Uterus (tissue), 2 donors: Measurements from ENCODE around the gene MORN3.

ENCODE experiments used
- POLR2A ChIP-seq, 2 donors: fragments of 450-650 bp; IDR thresholded peaks; one replicate each; pipeline ENCODE4 v1.6.1; 2016; ENCODE audit warnings: antibody characterized with exemption in 2 of 2, mild to moderate bottlenecking in 1 of 2, moderate library complexity in 1 of 2
- TF ChIP-seq, protein P1 (sequence below), 4 experiments: fragments of 200-600 bp in 2 of 4; fragments of 450-650 bp in 2 of 4; sonication (generic) in 2 of 4; IDR thresholded peaks; one replicate each; pipeline ENCODE4 v1.5.1; 2016 to 2019; ENCODE audit warnings: antibody characterized with exemption in 4 of 4, mild to moderate bottlenecking in 2 of 4, moderate library complexity in 1 of 4

DNA sequence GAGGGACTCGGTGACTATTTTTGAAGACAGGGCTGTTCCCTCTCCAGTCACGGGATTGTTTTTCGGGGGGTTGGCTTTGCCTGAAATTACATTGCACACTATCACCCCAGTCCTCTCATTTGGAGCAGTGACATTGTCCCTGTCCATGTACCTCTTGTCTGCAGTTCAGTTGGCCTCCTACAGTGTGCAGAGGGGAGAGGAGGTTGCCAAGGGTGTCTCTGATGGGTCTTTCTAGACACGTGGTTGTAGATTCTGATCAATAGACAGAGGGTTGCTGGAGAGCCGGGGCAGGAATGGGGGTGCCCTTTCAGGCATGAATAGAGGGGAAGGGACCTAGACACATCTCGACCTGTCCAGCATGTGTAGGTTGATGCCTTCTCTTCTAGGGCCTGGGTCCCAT, 44.3 kb upstream of the MORN3 start:
- TF ChIP-seq POLR2A (IDR thresholded peaks at IDR 0.05), result no peak
- TF ChIP-seq, protein P1, sequence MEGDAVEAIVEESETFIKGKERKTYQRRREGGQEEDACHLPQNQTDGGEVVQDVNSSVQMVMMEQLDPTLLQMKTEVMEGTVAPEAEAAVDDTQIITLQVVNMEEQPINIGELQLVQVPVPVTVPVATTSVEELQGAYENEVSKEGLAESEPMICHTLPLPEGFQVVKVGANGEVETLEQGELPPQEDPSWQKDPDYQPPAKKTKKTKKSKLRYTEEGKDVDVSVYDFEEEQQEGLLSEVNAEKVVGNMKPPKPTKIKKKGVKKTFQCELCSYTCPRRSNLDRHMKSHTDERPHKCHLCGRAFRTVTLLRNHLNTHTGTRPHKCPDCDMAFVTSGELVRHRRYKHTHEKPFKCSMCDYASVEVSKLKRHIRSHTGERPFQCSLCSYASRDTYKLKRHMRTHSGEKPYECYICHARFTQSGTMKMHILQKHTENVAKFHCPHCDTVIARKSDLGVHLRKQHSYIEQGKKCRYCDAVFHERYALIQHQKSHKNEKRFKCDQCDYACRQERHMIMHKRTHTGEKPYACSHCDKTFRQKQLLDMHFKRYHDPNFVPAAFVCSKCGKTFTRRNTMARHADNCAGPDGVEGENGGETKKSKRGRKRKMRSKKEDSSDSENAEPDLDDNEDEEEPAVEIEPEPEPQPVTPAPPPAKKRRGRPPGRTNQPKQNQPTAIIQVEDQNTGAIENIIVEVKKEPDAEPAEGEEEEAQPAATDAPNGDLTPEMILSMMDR (IDR thresholded peaks at IDR 0.05), result no peak
